GM23248 (cell line): ENCODE data around the gene NSMCE1. TPM values are rescaled to one million over a fixed set of nuclear protein-coding genes. Genes with fewer than 3 reads are reported as not detected.
"Not testable (repeated sequence)": the region's sequence is repeated elsewhere in the genome, so short reads cannot be mapped to it uniquely, and the experiment has no call there.

Experiments
- DNase-seq: peaks from one replicate; pipeline ENCODE4 v3.0.0-alpha.2; 2015
- H2AFZ ChIP-seq: fragments of 200-600 bp; sonication (generic); 2 replicates; pipeline ENCODE4 v1.6.1; 2016; ENCODE audit warnings: antibody characterized with exemption
- H3F3A ChIP-seq: fragments of 200-600 bp; sonication (generic); 2 replicates; pipeline ENCODE4 v1.6.1; 2016; ENCODE audit warnings: mild to moderate bottlenecking, antibody characterized with exemption, mixed run types; ENCODE audit not compliant: insufficient read depth
- H3K27ac ChIP-seq: fragments of 200-600 bp; sonication (generic); 2 replicates; pipeline ENCODE4 v1.5.1; 2016; ENCODE audit warnings: mild to moderate bottlenecking
- H3K27me3 ChIP-seq: fragments of 200-600 bp; sonication (generic); replicated peaks from 2 replicates; pipeline ENCODE4 v1.6.1; 2016; ENCODE audit warnings: mild to moderate bottlenecking; ENCODE audit not compliant: insufficient read depth
- H3K36me3 ChIP-seq: fragments of 200-600 bp; sonication (generic); 2 replicates; pipeline ENCODE4 v1.6.1; 2016; ENCODE audit warnings: low read depth, mild to moderate bottlenecking
- H3K4me1 ChIP-seq: fragments of 200-600 bp; sonication (generic); 2 replicates; pipeline ENCODE4 v1.6.1; 2016; ENCODE audit warnings: mild to moderate bottlenecking; ENCODE audit not compliant: insufficient read depth
- H3K4me2 ChIP-seq: fragments of 200-600 bp; sonication (generic); one replicate; pipeline ENCODE4 v1.6.1; 2016; ENCODE audit warnings: mild to moderate bottlenecking; ENCODE audit not compliant: unreplicated experiment
- H3K4me3 ChIP-seq: fragments of 200-600 bp; sonication (generic); 2 replicates; pipeline ENCODE4 v1.5.1; 2016; ENCODE audit warnings: mild to moderate bottlenecking
- H3K79me2 ChIP-seq: fragments of 200-600 bp; sonication (generic); 2 replicates; pipeline ENCODE4 v1.6.1; 2016; ENCODE audit warnings: mild to moderate bottlenecking; ENCODE audit not compliant: insufficient read depth
- H3K9ac ChIP-seq: fragments of 200-600 bp; sonication (generic); 2 replicates; pipeline ENCODE4 v1.6.1; 2016; ENCODE audit warnings: mild to moderate bottlenecking
- H3K9me2 ChIP-seq: fragments of 200-600 bp; sonication (generic); 2 replicates; pipeline ENCODE4 v1.6.1; 2016; ENCODE audit warnings: mixed run types, mild to moderate bottlenecking, moderate library complexity; ENCODE audit not compliant: insufficient read depth
- H3K9me3 ChIP-seq: fragments of 200-600 bp; sonication (generic); one replicate; pipeline ENCODE4 v1.6.1; 2017; ENCODE audit warnings: low read depth
- H4K20me1 ChIP-seq: fragments of 200-600 bp; sonication (generic); 2 replicates; pipeline ENCODE4 v1.6.0; 2016; ENCODE audit not compliant: insufficient read depth
- EZH2 ChIP-seq: fragments of 200-600 bp; sonication (generic); IDR thresholded peaks from 2 replicates; pipeline ENCODE4 v1.6.1; 2018; ENCODE audit warnings: antibody characterized with exemption, mild to moderate bottlenecking; ENCODE audit not compliant: insufficient read depth, poor library complexity, severe bottlenecking
- EZH2phosphoT487 ChIP-seq: fragments of 200-600 bp; sonication (generic); IDR thresholded peaks from 2 replicates; pipeline ENCODE4 v1.6.1; 2018; ENCODE audit warnings: antibody characterized with exemption, moderate library complexity, mild to moderate bottlenecking, low read depth; ENCODE audit not compliant: insufficient read depth
- WGBS, 2 experiments: methylation state at CpG; one replicate each; pipeline ENCODE4 v1.1.6; 2015 to 2017; ENCODE audit warnings: low lambda C conversion rate in 2 of 2, low coverage in 1 of 2; ENCODE audit errors: missing lambda C conversion rate in 2 of 2; 5-methylcytosine and 5-hydroxymethylcytosine counted together
- in situ Hi-C: fragments of 300-500 bp; cut with MboI; formaldehyde crosslinking; loops from 2 replicates; pipeline ENCODE4 v1.15.0; 2020
- polyA plus RNA-seq: library from polyadenylated mRNA; unstranded; fragments of >200 nt; fragmentation: Nextera tagmentation; extraction: Ambion mirVana; gene quantifications from 2 replicates; pipeline ENCODE4 v1.2.1, GENCODE V29; 2016
- total RNA-seq: library from RNA; depleted of rRNA; stranded (reverse); fragments of >200 nt; shearing (Covaris generic); gene quantifications from 2 replicates; pipeline ENCODE4 v1.2.3, GENCODE V29; 2014

The NSMCE1 gene
- total and polyA plus RNA-seq, 2 experiments from 2014 or later, result 69.3 to 107 TPM

- Histone ChIP-seq H3K9me2 (no peaks in the 10 kb centered on the region), H3K4me3 (peak overlapping the region; percentile 96), H3K4me2 (peak overlapping the region; percentile 99), H3K79me2 (peaks cover 22% of the 10 kb centered on the region), H3K27me3 (no peaks in the 10 kb centered on the region), H3F3A (peaks cover 10% of the 10 kb centered on the region), H4K20me1 (no peaks in the 10 kb centered on the region), H2AFZ (peak overlapping the region; percentile 95), H3K36me3 (no peaks in the 10 kb centered on the region), H3K27ac (no peak overlapping the region), H3K9ac (peak overlapping the region; percentile 94), H3K4me1 (peaks cover 22% of the 10 kb centered on the region), H3K9me3 (no peaks in the 10 kb centered on the region)
- TF ChIP-seq EZH2phosphoT487, result no peak
- TF ChIP-seq EZH2, result no peak
- no peak for DNase-seq
- WGBS, 2 experiments, result 80 to 81% methylated on average over 9 of the region's 9 CpGs
- in situ Hi-C loops, result no loop called here
These were observed 953 bp upstream of the NSMCE1 start for GRCh38 chr16:27269300-27270150.

GRCh38 chr16:27267037-27267677, 1.4 kb downstream of the NSMCE1 start:
- in situ Hi-C loops, result no loop called here
- peak overlapping the region; percentile 99 for H3K4me2 ChIP-seq
- no peaks in the 10 kb centered on the region for H4K20me1 ChIP-seq

GRCh38 chr16:27265982-27266381, 2.6 kb downstream of the NSMCE1 start:
- WGBS, 2 experiments, result 97 to 100% methylated on average over 1 of the region's 1 CpG

More at GRCh38 chr16:27267037-27267677, 1.4 kb downstream of the NSMCE1 start:
- peaks cover 26% of the 10 kb centered on the region for H3K4me1 ChIP-seq
- no peaks in the 10 kb centered on the region for H3K9me3 ChIP-seq
- H2AFZ ChIP-seq, result no peak overlapping the region
- H3K27me3 ChIP-seq, result no peaks in the 10 kb centered on the region
- no peaks in the 10 kb centered on the region for H3K9me2 ChIP-seq
- no peak for DNase-seq
- peak overlapping the region; percentile 96 for H3K4me3 ChIP-seq
- no peak overlapping the region for H3K27ac ChIP-seq
- H3K36me3 ChIP-seq, result no peaks in the 10 kb centered on the region
- TF ChIP-seq EZH2phosphoT487, result no peak
- no peak for TF ChIP-seq EZH2
- peaks cover 16% of the 10 kb centered on the region for H3F3A ChIP-seq
- no peak overlapping the region for H3K9ac ChIP-seq
- peaks cover 27% of the 10 kb centered on the region for H3K79me2 ChIP-seq
- WGBS, 2 experiments, result 87 to 89% methylated on average over 8 of the region's 8 CpGs

GRCh38 chr16:27264151-27264550, 4.4 kb downstream of the NSMCE1 start:
- Histone ChIP-seq H3K27ac (peak overlapping the region; percentile 56), H3K9ac (0 out of 2 replicates have a peak overlapping the region, but pooled peaks have one; percentile 20), H3K36me3 (no peaks in the 10 kb centered on the region), H3K4me3 (0 out of 2 replicates have a peak overlapping the region, but pooled peaks have one; percentile 5), H3K27me3 (no peaks in the 10 kb centered on the region), H3K9me2 (no peaks in the 10 kb centered on the region), H3K9me3 (no peaks in the 10 kb centered on the region), H3K79me2 (peaks cover 56% of the 10 kb centered on the region), H3K4me1 (peaks cover 22% of the 10 kb centered on the region), H2AFZ (no peak overlapping the region), H4K20me1 (no peaks in the 10 kb centered on the region), H3K4me2 (peak overlapping the region; percentile 55), H3F3A (peaks cover 16% of the 10 kb centered on the region)
- WGBS, 2 experiments, result 28 to 29% methylated on average over 6 of the region's 6 CpGs
- in situ Hi-C loops, result no loop called here
- TF ChIP-seq EZH2phosphoT487 (no peak), EZH2 (no peak)
- peak; percentile 83 for DNase-seq

More at GRCh38 chr16:27265982-27266381, 2.6 kb downstream of the NSMCE1 start:
- Histone ChIP-seq H3K4me3 (no peak overlapping the region), H3K36me3 (no peaks in the 10 kb centered on the region), H3K9me3 (no peaks in the 10 kb centered on the region), H3K79me2 (peaks cover 38% of the 10 kb centered on the region), H4K20me1 (no peaks in the 10 kb centered on the region), H3K4me1 (peaks cover 26% of the 10 kb centered on the region), H2AFZ (no peak overlapping the region), H3K27me3 (no peaks in the 10 kb centered on the region), H3K9ac (no peak overlapping the region), H3K9me2 (no peaks in the 10 kb centered on the region), H3F3A (peaks cover 16% of the 10 kb centered on the region), H3K27ac (no peak overlapping the region), H3K4me2 (no peak overlapping the region)
- DNase-seq, result no peak
- TF ChIP-seq EZH2 (no peak), EZH2phosphoT487 (no peak)
- in situ Hi-C loops, result no loop called here

- Histone ChIP-seq H3K4me1 (peaks cover 26% of the 10 kb centered on the region), H3K79me2 (peaks cover 52% of the 10 kb centered on the region), H3F3A (peaks cover 20% of the 10 kb centered on the region)
- H3K9me2 ChIP-seq, H3K9me3 ChIP-seq, H4K20me1 ChIP-seq, H3K4me3 ChIP-seq, H3K27me3 ChIP-seq, H3K36me3 ChIP-seq, H3K27ac ChIP-seq, H2AFZ ChIP-seq, DNase-seq, H3K9ac ChIP-seq, in situ Hi-C loops, H3K4me2 ChIP-seq: not testable (repeated sequence)
- WGBS, 2 experiments, result 87 to 98% methylated on average over 2 of the region's 2 CpGs
These were observed 5.6 kb downstream of the NSMCE1 start for GRCh38 chr16:27262904-27263423.
